H1 (cell line): ENCODE data around the gene MT1H. TPM values are rescaled to one million over a fixed set of nuclear protein-coding genes. Genes with fewer than 3 reads are reported as not detected.
A peak's percentile ranks its signal among the peaks of the same experiment; 100 is the strongest.

ENCODE experiments used
- CTCF ChIA-PET: fragments of 300-600 bp; sonication (Branson Sonifier 250); formaldehyde crosslinking; loops from one replicate; lab custom pipeline; 2021; ENCODE audit not compliant: partially characterized antibody; lab: Charles Lee
- POLR2A ChIA-PET: fragments of 300-600 bp; sonication (Branson Sonifier 250); formaldehyde crosslinking; loops from one replicate; lab custom pipeline; 2021; ENCODE audit warnings: inconsistent platforms; ENCODE audit not compliant: partially characterized antibody; lab: Charles Lee
- DNase-seq, 2 experiments: peaks; one replicate each; pipeline versions ENCODE4 v3.0.0 to v3.0.0-alpha.2; 2010 to 2022; ENCODE audit warnings: low spot score in 2 of 2, low read depth in 1 of 2, mixed read lengths in 1 of 2
- FAIRE-seq: peaks from 2 replicates; lab custom pipeline; 2011; peaks lifted over from hg19 to GRCh38; lab: Jason Lieb, UNC
- H2AFZ ChIP-seq: 2 replicates; pipeline ENCODE4 v1.8.1; 2012; ENCODE audit warnings: low read length, inconsistent platforms
- H2AK5ac ChIP-seq: 2 replicates; pipeline ENCODE4 v1.6.1; 2013; ENCODE audit warnings: low read depth, low read length
- H2BK120ac ChIP-seq: replicated peaks from 2 replicates; pipeline ENCODE3; 2013; ENCODE audit warnings: low read depth, low read length, inconsistent platforms
- H2BK12ac ChIP-seq: 2 replicates; pipeline ENCODE4 v1.6.1; 2013; ENCODE audit warnings: low read depth, low read length
- H2BK15ac ChIP-seq: 2 replicates; pipeline ENCODE4 v1.6.1; 2013; ENCODE audit warnings: low read length
- H2BK20ac ChIP-seq: 2 replicates; pipeline ENCODE4 v1.6.1; 2013; ENCODE audit warnings: low read length
- H2BK5ac ChIP-seq: 2 replicates; pipeline ENCODE4 v1.6.1; 2013; ENCODE audit warnings: low read depth, low read length
- H3K14ac ChIP-seq: 2 replicates; pipeline ENCODE4 v1.6.1; 2013; ENCODE audit warnings: inconsistent platforms; ENCODE audit not compliant: insufficient read length
- H3K18ac ChIP-seq: 2 replicates; pipeline ENCODE4 v1.6.1; 2013; ENCODE audit warnings: low read length; ENCODE audit errors: extremely low read depth
- H3K23ac ChIP-seq: 2 replicates; pipeline ENCODE4 v1.6.1; 2013; ENCODE audit warnings: inconsistent platforms; ENCODE audit not compliant: insufficient read length
- H3K23me2 ChIP-seq: 2 replicates; pipeline ENCODE4 v1.6.1; 2013; ENCODE audit warnings: low read depth, low read length
- H3K27ac ChIP-seq: 2 replicates; pipeline ENCODE4 v1.6.1; 2011; ENCODE audit warnings: low read depth, low read length, inconsistent platforms
- H3K27me3 ChIP-seq, 4 experiments: replicated peaks in 1 of 4; 1 replicate in 1 of 4; 2 replicates in 3 of 4; pipeline versions ENCODE4 v1.6.1 to v1.8.1; 2011 to 2013; ENCODE audit warnings: low read length in 3 of 4, mild to moderate bottlenecking in 3 of 4, inconsistent platforms in 2 of 4, mixed read lengths in 2 of 4, moderate library complexity in 1 of 4; ENCODE audit not compliant: control insufficient read depth in 3 of 4, insufficient read depth in 3 of 4; ENCODE audit errors: extremely low read depth in 1 of 4
- H3K36me3 ChIP-seq, 4 experiments: 2 replicates each; pipeline versions ENCODE4 v1.6.1 to v1.8.1; 2011 to 2013; ENCODE audit warnings: mild to moderate bottlenecking in 4 of 4, low read length in 3 of 4, moderate library complexity in 2 of 4, control low read depth in 1 of 4, inconsistent platforms in 1 of 4; ENCODE audit not compliant: insufficient read depth in 4 of 4, control insufficient read depth in 2 of 4
- H3K4ac ChIP-seq: replicated peaks from 2 replicates; pipeline ENCODE3; 2013; ENCODE audit warnings: low read length, low read depth, mixed read lengths, inconsistent platforms; ENCODE audit not compliant: insufficient read length
- H3K4me1 ChIP-seq, 4 experiments: replicated peaks in 1 of 4; 1 replicate in 1 of 4; 2 replicates in 3 of 4; pipeline versions ENCODE4 v1.6.1 to v1.8.1; 2011 to 2013; ENCODE audit warnings: low read length in 3 of 4, inconsistent platforms in 2 of 4, mixed read lengths in 1 of 4; ENCODE audit not compliant: insufficient read depth in 4 of 4, control insufficient read depth in 3 of 4
- H3K4me2 ChIP-seq, 2 experiments: 2 replicates each; pipeline versions ENCODE4 v1.6.1 to v1.8.1; 2011 to 2013; ENCODE audit warnings: low read depth in 2 of 2, low read length in 2 of 2, control low read depth in 1 of 2, inconsistent platforms in 1 of 2, mild to moderate bottlenecking in 1 of 2; ENCODE audit not compliant: insufficient read depth in 1 of 2
- H3K4me3 ChIP-seq, 4 experiments: fragments of 200-600, 300-600 bp in 1 of 4; sonication (generic), shearing (Covaris generic), sonication (Bioruptor Twin) in 1 of 4; 2 replicates each; pipeline versions ENCODE4 v1.5.1 to v1.8.1; 2011 to 2016; ENCODE audit warnings: low read length in 4 of 4, low read depth in 3 of 4, control low read depth in 2 of 4, inconsistent platforms in 2 of 4, mild to moderate bottlenecking in 2 of 4, mixed read lengths in 1 of 4, moderate library complexity in 1 of 4; ENCODE audit not compliant: insufficient read depth in 2 of 4; ENCODE audit errors: extremely low read depth in 1 of 4
- H3K56ac ChIP-seq: replicated peaks from 2 replicates; pipeline ENCODE3; 2013; ENCODE audit warnings: low read depth, mild to moderate bottlenecking, mixed read lengths, low read length, inconsistent platforms; ENCODE audit not compliant: insufficient read length
- H3K79me1 ChIP-seq: 2 replicates; pipeline ENCODE4 v1.6.1; 2013; ENCODE audit warnings: low read depth, low read length, control low read depth
- H3K79me2 ChIP-seq, 2 experiments: 2 replicates each; pipeline versions ENCODE4 v1.6.1 to v1.8.1; 2012 to 2013; ENCODE audit warnings: low read length in 2 of 2, mild to moderate bottlenecking in 2 of 2, inconsistent platforms in 1 of 2; ENCODE audit not compliant: insufficient read depth in 2 of 2, control insufficient read depth in 1 of 2
- H3K9ac ChIP-seq, 4 experiments: replicated peaks in 1 of 4; 1 replicate in 1 of 4; 2 replicates in 3 of 4; pipeline versions ENCODE4 v1.6.1 to v1.8.1; 2011 to 2013; ENCODE audit warnings: low read depth in 3 of 4, low read length in 3 of 4, control low read depth in 2 of 4, mild to moderate bottlenecking in 2 of 4, moderate library complexity in 2 of 4, inconsistent platforms in 1 of 4; ENCODE audit errors: extremely low read depth in 1 of 4
- H3K9me3 ChIP-seq, 2 experiments: 2 replicates each; pipeline versions ENCODE4 v1.6.1 to v1.8.1; 2012 to 2013; ENCODE audit warnings: mild to moderate bottlenecking in 2 of 2, moderate library complexity in 2 of 2, control low read depth in 1 of 2, inconsistent platforms in 1 of 2, low read depth in 1 of 2, low read length in 1 of 2, mixed read lengths in 1 of 2; ENCODE audit not compliant: insufficient read depth in 2 of 2
- H4K20me1 ChIP-seq, 2 experiments: replicated peaks in 1 of 2; 2 replicates each; pipeline versions ENCODE3 to v1.8.1; 2011 to 2013; ENCODE audit warnings: inconsistent platforms in 2 of 2, low read length in 2 of 2, mild to moderate bottlenecking in 1 of 2; ENCODE audit not compliant: insufficient read depth in 2 of 2, control insufficient read depth in 1 of 2
- H4K5ac ChIP-seq: 2 replicates; pipeline ENCODE4 v1.6.1; 2013; ENCODE audit warnings: low read length, low read depth, mixed read lengths, inconsistent platforms; ENCODE audit not compliant: insufficient read length
- H4K8ac ChIP-seq: 2 replicates; pipeline ENCODE4 v1.8.0; 2013; ENCODE audit warnings: mild to moderate bottlenecking, moderate library complexity, low read length, inconsistent platforms; ENCODE audit not compliant: insufficient read depth; ENCODE audit errors: extremely low read depth
- H4K91ac ChIP-seq: replicated peaks from 2 replicates; pipeline ENCODE3; 2013; ENCODE audit warnings: low read length, mixed read lengths, inconsistent platforms; ENCODE audit not compliant: insufficient read length
- EZH2 ChIP-seq: fragments of 200-600 bp; sonication (generic); IDR thresholded peaks from 2 replicates; pipeline ENCODE4 v1.7.1; 2012; ENCODE audit warnings: low read depth, mild to moderate bottlenecking, moderate library complexity, low read length, inconsistent platforms; ENCODE audit not compliant: severe bottlenecking
- RBBP5 ChIP-seq: IDR thresholded peaks from 2 replicates; pipeline ENCODE4 v1.7.1; 2012; ENCODE audit warnings: low read depth, mild to moderate bottlenecking, inconsistent platforms, low read length, moderate library complexity, borderline replicate concordance
- SIRT6 ChIP-seq: IDR thresholded peaks from one replicate; pipeline ENCODE4 v1.7.1; 2012; ENCODE audit warnings: low read length, inconsistent platforms
- SUZ12 ChIP-seq: fragments of 200-600 bp; sonication (generic); IDR thresholded peaks from 2 replicates; pipeline ENCODE4 v1.6.1; 2012; ENCODE audit warnings: mild to moderate bottlenecking, inconsistent platforms, low read length, moderate library complexity, mixed read lengths
- TCF12 ChIP-seq: IDR thresholded peaks from 2 replicates; pipeline ENCODE4 v1.6.1; 2011; ENCODE audit warnings: low read depth, mild to moderate bottlenecking, low read length
- WGBS, 2 experiments: shearing (Covaris generic) in 1 of 2; methylation state at CpG; one replicate each; pipeline versions ENCODE4 v1.1.6 to v1.1.7; 2013 to 2015; ENCODE audit warnings: low lambda C conversion rate in 2 of 2, mixed read lengths in 2 of 2, inconsistent platforms in 1 of 2, low coverage in 1 of 2, missing lambda C conversion rate in 1 of 2; ENCODE audit not compliant: insufficient replicate concordance in 2 of 2, insufficient coverage in 1 of 2, insufficient read length in 1 of 2; ENCODE audit errors: extremely low coverage in 1 of 2, missing lambda C conversion rate in 1 of 2; 5-methylcytosine and 5-hydroxymethylcytosine counted together
- polyA plus RNA-seq, 7 experiments: library from polyadenylated mRNA; depleted of rRNA in 3 of 7; stranded (reverse) in 5 of 7; unstranded in 2 of 7; fragments of >200 nt in 5 of 7; fragments of 200-250 nt in 2 of 7; gene quantifications; 1 replicate in 5 of 7; 2 replicates in 1 of 7; 4 replicates in 1 of 7; pipeline versions ENCODE4 v1.2.1 to v1.2.3, GENCODE V29; 2011 to 2013; ENCODE audit warnings: missing spikeins in 2 of 7, mixed read lengths in 2 of 7
- total RNA-seq: library from RNA; stranded (reverse); fragmentation: NEBNext Ultra II Directional; extraction: Animal tissue kit (Norgen Biotek cat#: 25700); gene quantifications from 2 replicates; pipeline ENCODE4 v1.2.1, GENCODE V29; 2021

Gene MT1H
- total and polyA plus RNA-seq, 2 of the 8 experiments (the other 6 are each of a cell fraction or from before 2014, with no cell fraction given): 11.9 to 95.7 TPM

- FAIRE-seq (no peak), DNase-seq (no peak)
- H3K56ac ChIP-seq: no peak overlapping the region
- no peaks in the 10 kb centered on the region for H3K79me1 ChIP-seq
- H2AK5ac ChIP-seq: no peak overlapping the region
- H3K9ac ChIP-seq: no peak overlapping the region
- H3K14ac ChIP-seq: no peak overlapping the region
- H4K5ac ChIP-seq: no peak overlapping the region
- H3K23me2 ChIP-seq: peaks cover 4% of the 10 kb centered on the region; the same call in 1 of the 2 replicates
- H2AFZ ChIP-seq: no peak overlapping the region
- H2BK15ac ChIP-seq: no peak overlapping the region; the same call in 1 of the 2 replicates
- H3K27ac ChIP-seq: no peak overlapping the region
- CTCF ChIA-PET: interaction anchor here (0.8 to 4.1 kb wide), 12 partner anchors 11 to 226 kb away, joined by 3 to 29 read pairs (median 6); partner anchors contain the start of genes MT1B and MT1E
- peak overlapping the region; percentile 18 to 51 (median 34); a peak in 5 of 8 replicates for H3K4me3 ChIP-seq
- H3K4me1 ChIP-seq: peaks cover 0 to 18% (median 7%) of the 10 kb centered on the region in 4 experiments; a peak in 6 of 7 replicates
- H3K9me3 ChIP-seq: no peaks in the 10 kb centered on the region
- no peak overlapping the region for H2BK20ac ChIP-seq
- no peak overlapping the region for H3K23ac ChIP-seq
- no peak for TF ChIP-seq TCF12
- peak; percentile 38; the same call in 1 of the 2 replicates for TF ChIP-seq SUZ12
- TF ChIP-seq RBBP5: no peak
- no peak for TF ChIP-seq SIRT6
- TF ChIP-seq EZH2: peak; percentile 63
- TF ChIP-seq, all 59 proteins: peak for 2
- Histone ChIP-seq H2BK5ac (no peak overlapping the region), H3K36me3 (no peaks in the 10 kb centered on the region), H3K79me2 (no peaks in the 10 kb centered on the region), H2BK120ac (no peak overlapping the region), H3K18ac (no peak overlapping the region), H3K27me3 (peaks cover 82 to 100% (median 99%) of the 10 kb centered on the region in 4 experiments), H4K91ac (no peak overlapping the region), H2BK12ac (no peak overlapping the region), H4K8ac (no peak overlapping the region), H4K20me1 (peaks cover 4 to 20% of the 10 kb centered on the region in 2 experiments), H3K4ac (no peak overlapping the region), H3K4me2 (peak overlapping the region; percentile 23 to 69)
- POLR2A ChIA-PET: interaction anchor here (0.8 to 6.3 kb wide), 6 partner anchors 10 to 54 kb away, joined by 3 to 30 read pairs (median 10); partner anchors contain the start of genes MT1E, MT1F and MT1G
- 45% methylated on average over 5 of the region's 5 CpGs; no CpG with 5 or more reads in 1 of the 2 experiments for WGBS, 2 experiments
Measured at GRCh38 chr16:56643833-56644232, 25.8 kb upstream of the MT1H start.
